ENCODE measurements around the gene PPP2R1B.
"Not testable (repeated sequence)": the region's sequence is repeated elsewhere in the genome, so short reads cannot be mapped to it uniquely, and the experiment has no call there.

The PPP2R1B gene

DNA sequence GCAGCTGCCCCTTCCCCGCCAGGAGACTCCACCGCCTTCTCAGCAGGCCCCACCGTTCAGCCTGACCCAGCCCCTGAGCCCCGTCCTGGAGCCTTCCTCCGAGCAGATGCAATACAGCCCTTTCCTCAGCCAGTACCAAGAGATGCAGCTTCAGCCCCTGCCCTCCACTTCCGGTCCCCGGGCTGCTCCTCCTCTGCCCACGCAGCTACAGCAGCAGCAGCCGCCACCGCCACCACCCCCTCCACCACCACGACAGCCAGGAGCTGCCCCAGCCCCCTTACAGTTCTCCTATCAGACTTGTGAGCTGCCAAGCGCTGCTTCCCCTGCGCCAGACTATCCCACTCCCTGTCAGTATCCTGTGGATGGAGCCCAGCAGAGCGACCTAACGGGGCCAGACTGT is 42.6 kb downstream of the PPP2R1B start:
- DNase-seq = no peak

DNA sequence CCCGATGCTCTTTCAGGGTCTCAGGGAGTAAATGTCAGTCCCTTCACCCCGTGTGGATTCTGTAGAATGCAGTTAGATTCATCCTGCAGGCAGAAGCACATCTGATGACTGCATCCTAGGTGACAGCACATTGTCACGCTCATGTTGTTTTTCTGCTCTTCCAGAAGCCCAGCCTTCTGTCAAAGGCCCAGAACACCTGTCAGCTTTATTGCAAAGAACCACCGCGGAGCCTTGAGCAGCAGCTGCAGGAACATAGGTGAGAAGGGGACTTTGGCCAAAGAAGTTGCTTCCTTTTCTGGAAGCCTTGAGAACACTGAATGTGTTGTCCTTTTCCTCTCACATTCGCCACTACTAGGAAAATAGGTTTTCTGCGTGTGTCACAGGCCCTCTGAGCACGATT is 43.7 kb downstream of the PPP2R1B start:
- no peak for DNase-seq

DNA sequence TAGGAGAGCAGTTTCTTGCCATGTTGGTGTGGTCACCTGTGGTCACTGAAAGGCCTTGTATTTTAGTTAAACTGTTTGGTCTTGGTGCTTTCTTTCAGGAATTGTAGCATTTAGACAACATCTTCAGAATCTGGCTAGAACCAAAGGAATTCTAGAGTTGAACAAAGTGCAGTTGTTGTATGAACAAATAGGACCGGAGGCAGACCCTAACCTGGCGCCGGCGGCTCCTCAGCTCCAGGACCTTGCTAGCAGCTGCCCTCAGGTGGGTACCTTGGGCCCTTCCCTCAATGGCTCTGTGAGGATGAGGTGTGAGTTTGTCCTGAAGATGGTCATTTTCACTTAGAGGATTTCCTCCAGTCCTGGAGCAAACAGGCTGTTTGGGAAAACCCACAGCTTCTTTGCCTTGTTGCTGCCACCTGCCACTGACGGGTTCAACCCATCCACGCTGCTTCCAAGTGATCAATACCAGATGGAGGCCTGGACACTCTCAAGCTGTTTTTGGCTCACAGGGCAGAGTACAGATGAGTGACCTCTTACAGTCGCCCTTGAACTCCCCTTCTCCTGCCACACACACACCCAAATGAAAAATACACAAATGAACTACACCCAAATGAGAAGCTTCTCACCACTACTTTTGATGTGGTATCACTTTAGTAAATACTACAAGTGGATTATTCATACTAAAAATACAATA is 45.2 kb downstream of the PPP2R1B start:
- DNase-seq = no peak

DNA sequence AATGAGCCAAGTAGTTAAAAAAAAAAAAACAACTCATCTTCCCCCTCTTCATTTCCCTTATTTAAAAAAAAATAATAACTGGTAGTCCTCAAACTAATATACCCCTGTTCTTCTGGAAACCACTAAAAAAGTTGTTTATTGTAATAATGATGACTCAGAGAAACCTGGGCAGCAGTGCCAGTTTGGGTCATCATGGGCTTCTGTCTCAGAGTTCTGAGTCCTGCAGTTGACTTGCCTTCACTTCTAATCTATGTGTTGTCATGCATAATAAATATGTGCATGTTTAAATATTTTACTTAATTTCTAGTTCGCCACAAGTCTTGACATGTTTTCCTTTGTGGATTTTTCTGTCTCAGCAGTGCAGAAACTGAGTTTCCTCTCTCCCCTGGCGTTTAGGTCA is 46.8 kb downstream of the PPP2R1B start:
- DNase-seq = no peak

DNA sequence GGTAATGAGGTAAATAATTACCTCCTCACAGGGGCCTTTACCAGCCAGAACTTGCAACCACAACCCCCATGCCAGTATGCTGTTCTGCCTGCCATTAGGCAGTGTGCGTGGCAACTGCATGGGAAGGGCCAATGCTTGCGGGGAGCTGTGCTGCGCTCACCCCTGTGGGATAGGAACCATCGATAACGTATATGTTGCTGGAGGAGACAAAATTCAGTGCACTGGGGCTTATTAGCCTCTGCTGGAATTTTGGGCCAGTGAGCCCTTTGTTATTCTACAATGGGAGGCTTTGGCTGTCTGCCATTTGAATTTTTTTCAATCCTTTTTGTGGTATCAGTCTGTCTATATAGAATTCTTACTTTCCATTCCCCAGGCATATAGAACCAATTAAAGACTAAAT is 47.3 kb downstream of the PPP2R1B start:
- DNase-seq = no peak

DNA sequence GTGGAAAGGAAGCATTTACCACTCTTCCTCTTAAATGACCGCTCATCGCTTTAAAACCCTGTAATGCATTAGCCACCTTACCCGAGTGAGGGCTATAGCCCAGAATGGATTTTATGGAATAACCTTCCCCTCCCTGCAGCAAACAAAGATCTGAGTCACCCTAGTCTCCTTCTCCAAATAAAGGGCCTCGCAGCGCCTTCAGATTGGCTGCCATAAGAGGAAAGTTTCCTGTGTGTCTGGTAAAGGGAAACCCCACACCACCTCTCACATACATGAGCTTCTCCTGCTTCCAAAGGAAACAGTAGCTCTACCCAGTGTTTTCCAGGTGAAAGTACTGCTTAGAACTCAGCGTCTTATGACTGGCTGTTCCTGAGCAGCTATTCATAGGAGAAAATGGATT is 47.8 kb downstream of the PPP2R1B start:
- DNase-seq = no peak

DNA sequence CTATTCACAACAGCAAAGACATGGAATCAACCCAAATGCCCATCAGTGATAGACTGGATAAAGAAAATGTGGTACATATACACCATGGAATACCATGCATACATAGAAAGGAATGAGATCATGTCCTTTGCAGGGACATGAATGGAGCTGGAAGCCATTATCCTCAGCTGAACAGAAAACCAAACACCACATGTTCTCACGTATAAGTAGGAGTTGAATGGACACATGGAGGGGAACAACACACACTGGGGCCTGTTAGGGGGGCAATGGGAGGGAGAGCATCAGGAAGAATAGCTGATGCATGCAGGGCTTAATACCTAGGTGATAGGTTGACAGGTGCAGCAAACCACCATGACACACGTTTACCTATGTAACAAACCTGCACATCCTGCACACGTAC is 48.5 kb downstream of the PPP2R1B start:
- not testable (repeated sequence) for DNase-seq

DNA sequence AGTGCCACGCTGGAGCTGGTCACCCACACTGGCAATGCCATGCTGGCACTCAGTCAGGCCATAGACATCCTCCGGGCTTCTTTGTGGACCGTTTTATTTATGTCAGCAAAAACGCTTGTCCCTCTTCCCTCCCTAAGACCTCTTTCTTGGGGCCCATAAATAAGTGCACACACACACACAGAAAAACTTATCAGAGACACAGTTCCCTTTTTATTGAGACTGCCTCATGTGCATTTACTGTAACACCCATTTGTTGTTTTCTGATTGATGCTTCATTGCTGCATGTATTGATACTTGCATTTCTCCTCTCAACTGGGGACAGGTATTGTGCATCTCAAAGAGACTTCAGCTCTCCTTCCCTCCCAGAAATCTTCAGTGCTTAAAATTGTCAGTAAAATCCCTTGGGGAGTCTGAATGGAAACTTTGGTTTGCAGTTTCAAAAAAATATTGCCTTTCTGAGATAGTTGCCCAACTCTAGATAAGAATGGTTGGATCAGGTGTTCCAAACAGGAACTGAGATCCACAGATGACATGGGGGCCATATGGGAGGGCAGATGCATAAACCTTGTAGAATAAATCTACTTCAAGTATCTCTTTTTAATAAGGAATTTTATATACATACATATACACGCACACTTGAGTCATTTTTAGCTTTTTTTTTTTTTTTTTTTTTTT is 50.9 kb downstream of the PPP2R1B start:
- no peak for DNase-seq

DNA sequence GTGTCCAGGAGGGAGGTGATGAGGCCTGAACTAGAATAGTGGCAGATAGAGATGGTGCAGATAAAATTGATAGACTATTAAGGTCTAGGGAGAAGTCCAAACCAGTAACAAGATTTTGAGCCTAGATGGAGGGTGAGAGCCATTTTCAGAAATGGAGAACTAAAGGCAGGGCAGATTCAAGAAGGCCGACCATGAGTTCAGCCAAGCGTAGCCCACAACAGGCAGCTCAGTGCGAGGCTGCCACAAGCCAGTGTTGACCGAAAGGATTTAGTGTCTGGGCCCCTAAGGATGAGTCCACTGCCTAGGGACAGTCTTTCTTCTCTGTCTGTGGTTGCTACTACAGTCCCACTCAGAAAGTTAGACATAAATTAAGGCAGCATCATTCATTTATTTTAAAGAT is 51.7 kb downstream of the PPP2R1B start:
- DNase-seq = no peak

DNA sequence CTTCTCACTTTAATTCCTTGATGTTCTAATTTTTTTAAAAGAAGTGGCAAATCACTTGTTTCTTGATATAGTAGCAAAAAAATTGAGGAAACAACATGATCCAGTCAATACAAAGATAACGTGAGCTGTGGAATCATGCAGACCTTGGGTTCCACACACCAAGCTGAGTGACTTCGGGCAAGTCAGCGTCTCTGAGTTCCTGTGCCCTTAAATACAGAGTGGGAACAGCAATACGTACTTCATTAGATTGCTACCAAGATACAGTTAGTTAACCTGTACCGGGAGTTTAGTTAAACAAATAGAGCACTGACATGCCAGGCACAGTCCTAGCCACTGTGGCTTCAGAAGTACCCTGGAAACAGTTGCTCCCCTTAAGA is 58.5 kb downstream of the PPP2R1B start:
- no peak for DNase-seq

DNA sequence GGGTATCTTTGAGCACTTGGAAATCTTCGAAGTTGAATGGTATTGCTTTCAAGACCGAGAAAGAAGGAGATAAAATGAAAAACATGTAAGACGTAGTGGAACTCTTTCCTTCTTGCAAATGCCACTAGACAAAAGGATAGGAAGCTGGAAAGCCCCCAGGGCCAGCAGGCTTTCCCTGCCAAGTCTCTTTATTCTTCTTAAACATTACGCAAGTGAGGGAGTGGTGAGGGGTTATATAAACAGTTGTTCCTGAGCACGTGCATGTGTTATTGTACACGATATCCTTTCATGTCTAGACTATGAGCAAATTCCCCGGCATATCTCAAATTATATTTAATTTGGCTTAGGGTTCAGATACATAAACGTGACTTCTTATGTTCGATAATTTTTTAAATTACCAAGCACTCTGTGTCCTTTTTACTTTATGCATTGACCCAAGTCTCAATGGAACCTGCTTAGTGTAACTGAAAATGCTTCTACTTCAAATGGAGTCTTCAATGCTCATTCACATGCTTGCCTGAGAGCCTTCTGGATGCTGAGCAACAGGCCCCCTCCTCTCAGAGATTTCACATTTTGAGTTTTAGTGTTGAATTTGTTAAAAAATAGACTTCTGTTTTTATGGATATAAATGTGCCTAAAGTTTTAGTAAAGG is 59.0 kb downstream of the PPP2R1B start:
- no peak for DNase-seq

DNA sequence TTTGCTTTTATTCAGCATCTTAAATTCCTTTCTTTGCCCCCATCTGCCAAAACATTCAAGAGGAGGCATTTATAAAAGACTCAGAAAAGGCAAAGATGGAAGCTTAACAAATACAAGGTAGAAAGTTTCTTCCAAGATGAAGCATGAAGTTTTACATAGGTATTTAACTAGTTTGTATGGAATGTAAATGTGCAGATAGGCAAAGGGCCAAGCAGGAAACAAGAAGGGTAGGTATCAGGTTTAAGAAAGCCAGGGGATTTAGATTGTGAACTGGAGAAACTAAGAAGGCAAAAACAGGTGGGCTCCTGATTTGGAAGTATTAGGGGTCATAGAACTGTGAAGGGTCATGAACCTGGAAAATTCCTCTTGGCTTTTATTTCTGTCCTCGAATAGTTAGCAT is 62.6 kb downstream of the PPP2R1B start:
- no peak for DNase-seq

DNA sequence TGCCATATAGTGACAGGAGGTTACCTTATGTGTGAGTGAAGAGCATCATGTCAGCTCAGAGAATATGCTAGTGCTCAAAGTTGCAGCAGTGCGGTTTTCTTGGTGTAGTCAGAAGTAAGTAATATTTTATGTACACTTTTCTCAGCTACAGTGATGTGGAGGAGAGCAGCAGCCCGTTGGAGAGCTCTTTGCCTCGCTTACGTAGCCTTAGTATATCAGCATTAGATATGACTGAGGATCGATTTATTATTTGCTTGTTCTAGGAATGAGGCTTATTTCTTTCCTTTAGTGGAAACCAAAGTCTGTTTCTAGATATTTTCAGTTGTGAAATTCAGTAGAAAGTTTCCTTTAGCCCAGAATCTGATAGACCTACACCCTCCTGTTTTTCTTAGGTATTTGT is 63.6 kb downstream of the PPP2R1B start:
- no peak for DNase-seq

DNA sequence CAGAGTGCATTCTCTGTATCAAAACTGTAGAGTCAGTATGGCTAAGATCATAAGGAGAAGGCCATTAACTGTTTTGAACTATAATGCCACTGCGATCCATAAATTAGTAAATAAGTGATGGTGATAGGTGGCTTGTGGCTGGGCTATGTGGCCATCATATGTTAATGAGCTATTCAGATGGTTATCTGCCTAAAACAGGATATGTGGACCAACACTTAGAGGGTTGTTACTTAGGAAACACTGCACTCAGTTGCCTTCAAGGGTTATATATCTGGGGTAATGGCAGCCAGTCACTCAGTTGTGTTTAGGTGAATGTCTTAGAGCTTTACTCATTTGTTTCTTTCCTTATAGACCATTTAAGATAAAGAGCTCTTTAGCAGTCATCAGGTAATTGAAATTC is 66.0 kb downstream of the PPP2R1B start:
- DNase-seq = no peak

DNA sequence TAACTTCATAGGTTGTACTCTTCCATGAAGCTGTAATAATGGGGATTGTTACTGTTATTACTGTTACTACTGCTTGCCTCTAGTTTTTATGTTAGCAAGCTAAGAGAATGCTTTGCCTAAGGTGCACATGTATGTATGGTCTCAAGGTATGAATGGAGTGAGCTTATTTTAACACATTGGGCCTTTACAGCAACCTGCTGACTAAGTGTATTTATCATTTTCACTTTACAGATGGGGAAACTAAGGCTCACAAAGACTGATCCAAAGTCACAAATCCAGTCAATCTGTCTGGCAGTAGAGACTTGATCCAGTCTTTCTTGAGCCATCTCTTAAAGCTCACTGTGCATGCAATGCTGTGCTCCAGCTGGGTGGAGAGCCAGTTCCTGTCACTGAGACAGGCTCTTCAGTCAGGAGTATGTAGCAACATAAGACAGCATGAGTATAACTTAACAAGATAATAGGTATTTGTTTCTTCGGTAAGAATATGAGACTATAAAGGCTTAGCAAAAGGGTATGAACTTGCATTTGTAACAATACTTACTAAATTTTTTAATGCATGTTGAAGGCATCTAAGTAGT is 66.5 kb downstream of the PPP2R1B start:
- no peak for DNase-seq

DNA sequence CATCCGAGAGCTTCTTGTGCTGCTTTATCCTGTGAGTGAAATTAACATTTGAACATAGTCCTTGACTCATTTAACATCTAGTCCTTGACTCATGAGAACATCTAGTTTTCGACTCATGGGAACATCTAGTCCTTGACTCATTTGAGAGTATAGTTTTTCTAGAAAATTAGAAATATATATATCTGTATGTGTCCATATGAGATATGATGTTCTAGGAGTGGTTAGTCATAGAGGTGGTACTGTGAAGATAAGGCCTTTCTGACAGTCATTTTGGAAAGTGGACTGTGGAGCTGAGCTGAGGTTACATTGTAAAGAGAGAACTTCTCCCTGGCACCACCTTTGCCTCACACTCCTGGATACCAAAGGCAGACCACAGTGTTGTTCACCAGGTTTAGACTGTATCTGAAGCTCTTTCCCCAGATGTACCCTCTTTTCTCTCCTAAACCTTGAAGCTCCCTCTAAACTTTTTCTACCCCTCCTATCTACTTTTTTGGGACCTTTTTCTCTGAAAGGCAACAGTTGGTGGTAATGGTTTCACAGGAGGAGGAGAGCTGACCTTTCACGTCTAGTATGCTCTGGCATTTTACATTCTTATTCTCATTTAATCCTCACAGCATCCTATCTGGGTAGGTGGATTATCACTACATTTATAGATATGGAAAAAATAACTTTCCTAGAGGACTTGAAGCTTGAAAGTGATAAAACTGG is 67.2 kb downstream of the PPP2R1B start:
- DNase-seq = no peak

DNA sequence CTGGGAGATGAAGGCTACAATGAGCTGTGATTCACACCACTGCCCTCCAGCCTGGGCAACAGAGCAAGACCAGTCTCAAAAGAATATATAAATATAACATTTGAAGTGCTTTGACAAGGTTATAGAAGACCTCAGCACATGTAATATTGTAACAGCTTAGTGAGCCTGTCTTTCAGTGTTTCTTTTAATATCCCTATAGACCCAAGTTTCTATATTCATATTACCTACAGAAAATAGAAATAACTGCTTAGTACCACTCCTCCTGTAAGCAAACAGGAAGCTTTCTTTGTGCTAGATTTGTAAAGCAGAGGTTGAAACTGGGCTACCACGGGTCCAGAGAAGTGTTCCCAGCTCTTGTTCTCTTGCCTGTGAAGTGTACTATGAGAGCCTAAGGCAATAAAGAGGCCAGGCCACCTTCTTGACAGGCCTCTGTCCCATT is 68.2 kb downstream of the PPP2R1B start:
- DNase-seq = no peak

DNA sequence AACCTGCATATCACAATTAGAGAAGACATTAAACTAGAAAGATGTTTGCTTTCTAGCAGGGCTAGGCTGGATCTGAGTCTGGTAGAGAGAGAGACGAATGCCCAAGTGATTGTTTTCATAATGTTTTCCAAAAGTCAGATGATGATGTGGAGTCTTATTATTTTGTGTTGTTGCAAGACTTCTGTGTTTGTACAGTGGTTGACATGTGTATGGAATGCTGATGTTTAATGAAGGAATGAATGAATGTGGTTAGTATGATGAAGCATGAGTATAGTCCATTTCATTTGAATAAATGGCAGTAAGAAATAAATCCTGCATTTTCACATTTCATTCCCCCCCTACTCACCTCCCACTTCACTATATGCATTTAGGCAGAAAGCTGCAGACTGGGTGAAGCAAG is 69.6 kb downstream of the PPP2R1B start:
- no peak for DNase-seq

DNA sequence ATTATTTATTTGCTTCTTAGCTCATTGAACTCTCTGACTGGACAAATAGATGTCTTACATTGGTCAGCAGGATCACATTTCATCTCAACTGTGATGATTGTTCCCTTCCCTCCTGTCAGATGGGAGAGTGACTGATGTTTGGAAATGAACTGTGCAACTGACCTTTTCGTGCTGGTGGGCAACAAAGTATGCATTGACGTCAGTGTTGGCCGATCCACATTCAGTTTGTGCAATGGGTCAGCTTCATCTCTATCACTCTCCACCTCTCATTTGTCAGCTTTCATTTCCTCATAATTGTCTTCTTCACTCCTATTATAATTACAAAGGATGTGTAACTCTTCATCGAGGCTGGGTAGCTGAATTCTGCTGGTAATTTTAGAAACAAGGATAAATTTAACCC is 71.3 kb downstream of the PPP2R1B start:
- DNase-seq = no peak

DNA sequence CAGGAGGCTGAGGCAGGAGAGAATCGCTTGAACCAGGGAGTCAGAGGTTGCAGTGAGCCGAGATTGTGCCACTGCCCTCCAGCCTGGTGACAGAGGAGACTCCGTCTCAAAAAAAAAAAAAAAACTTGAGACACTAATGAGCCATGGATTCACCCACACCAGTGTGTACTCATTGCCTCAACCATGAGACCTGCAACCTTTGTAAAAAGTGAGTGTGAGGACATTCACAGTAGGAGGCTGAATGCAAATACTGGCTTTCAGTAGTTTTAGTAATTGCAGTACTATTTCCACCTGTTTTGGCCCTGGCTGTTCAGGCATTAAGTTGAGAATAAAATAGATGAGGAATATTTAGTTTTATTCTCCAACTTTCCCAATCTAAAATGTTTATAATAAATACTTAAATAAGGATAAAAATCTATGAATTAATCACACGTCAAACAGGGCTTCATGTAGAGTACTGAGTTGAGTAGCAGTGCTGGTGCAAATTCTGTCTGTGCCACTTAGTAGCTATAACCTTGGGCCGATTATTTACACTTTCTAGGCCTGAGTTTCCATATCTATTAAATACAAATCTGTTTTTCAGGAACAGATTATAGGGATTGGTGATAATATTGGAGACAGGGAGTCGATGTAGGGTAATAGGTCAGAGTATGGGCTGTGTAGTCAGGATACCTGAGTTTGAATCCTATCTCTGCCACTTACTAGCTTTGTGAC is 72.8 kb downstream of the PPP2R1B start:
- DNase-seq = no peak

DNA sequence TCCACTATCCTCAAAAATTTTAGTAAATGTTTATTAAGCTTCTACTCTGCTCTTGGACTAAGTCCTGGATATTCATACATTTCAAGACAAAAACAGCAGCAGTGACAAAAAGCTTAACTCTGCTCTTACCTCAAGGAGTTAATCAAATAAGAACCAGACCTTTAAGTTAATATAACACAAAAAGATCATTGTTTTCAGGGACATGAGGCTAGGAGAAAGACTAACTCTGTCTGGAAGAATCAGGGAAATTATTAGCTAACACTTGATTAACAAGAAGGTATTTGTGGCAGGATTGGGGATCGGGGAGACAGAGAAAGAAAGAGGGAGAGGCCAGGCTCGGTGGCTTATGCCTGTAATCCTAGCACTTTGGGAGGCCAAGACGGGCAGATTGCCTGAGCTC is 74.4 kb downstream of the PPP2R1B start:
- no peak for DNase-seq

DNA sequence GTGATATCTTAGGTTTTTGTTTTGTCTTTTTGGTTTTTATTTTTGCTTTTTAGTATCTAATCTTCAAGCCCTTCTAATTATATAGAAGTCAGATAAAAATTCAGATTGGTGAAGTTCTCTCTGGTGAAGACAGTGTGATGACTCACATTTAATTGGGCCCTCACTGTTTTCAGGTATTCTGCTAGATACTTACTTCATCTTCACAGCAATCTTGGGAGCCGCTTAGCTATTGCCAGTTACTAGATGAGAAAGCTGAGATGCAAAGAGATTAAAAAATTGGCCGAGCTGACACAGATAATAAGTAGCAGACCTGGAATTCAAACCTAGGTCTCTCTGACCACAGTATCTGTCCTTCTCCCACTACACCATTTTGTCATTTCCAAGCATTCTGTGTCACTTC is 75.0 kb downstream of the PPP2R1B start:
- DNase-seq = no peak

DNA sequence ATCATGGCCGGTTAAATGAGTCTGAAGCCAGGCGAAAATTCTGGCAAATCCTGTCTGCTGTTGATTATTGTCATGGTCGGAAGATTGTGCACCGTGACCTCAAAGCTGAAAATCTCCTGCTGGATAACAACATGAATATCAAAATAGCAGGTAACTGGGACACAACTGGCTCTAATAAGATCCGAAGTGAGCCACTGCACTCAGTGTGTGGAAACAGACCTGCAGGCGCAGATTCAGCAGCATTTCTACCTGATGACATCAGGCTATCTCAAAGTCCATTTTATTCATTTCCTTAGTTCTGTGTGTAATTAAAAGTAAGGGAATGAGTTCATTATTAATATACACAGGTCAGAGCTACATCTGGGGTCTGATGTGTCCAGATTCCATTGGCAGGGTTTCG is 78.2 kb downstream of the PPP2R1B start:
- DNase-seq = no peak

Measured in stimulated activated CD4-positive, alpha-beta T cell treated with anti-CD3 and anti-CD28 coated beads, Interleukin-2, amount 100 ng/mL, for 48 hours (primary cell).